HepG2 (cell line): Measurements from ENCODE around the gene MIB2. TPM values are rescaled to one million over a fixed set of nuclear protein-coding genes. Genes with fewer than 3 reads are reported as not detected.

ENCODE experiments used
- ATAC-seq: fragments of 200-7000 bp; cut with Tn5 transposase; 3 replicates; pipeline ENCODE4 v1.9.1; 2020; ENCODE audit warnings: mild to moderate bottlenecking, moderate library complexity
- BruUV-seq: library from RNA; stranded (reverse); fragments of 400-500 nt; replicated peaks from 2 replicates; lab custom pipeline; 2021; lab: Mats Ljungman, UMichigan
- CTCF ChIA-PET: fragments of 300-600 bp; formaldehyde crosslinking; extraction: SDS; loops from one replicate; lab custom pipeline; 2021; ENCODE audit warnings: low total read pairs, inconsistent platforms, low intra/inter-chr PET ratio; lab: Yijun Ruan, JAX
- POLR2A ChIA-PET: fragments of 350-600 bp; sonication (Branson Sonifier 250); formaldehyde crosslinking; loops from one replicate; lab custom pipeline; 2020; ENCODE audit warnings: antibody characterized with exemption, inconsistent platforms; lab: Yijun Ruan, JAX
- DNase-seq: peaks from one replicate; pipeline ENCODE4 v3.0.0-alpha.2; 2015; ENCODE audit warnings: low spot score
- FAIRE-seq: peaks from 3 replicates; lab custom pipeline; 2011; peaks lifted over from hg19 to GRCh38; lab: Jason Lieb, UNC
- H2AFZ ChIP-seq: one replicate; pipeline ENCODE4 v1.6.1; 2011; ENCODE audit warnings: low read length, inconsistent platforms
- H3K27ac ChIP-seq: fragments of 300-600 bp; 3 replicates; pipeline ENCODE4 v1.8.0; 2011; ENCODE audit warnings: mixed run types, mild to moderate bottlenecking, mixed read lengths, low read length, inconsistent platforms; ENCODE audit not compliant: insufficient read depth; ENCODE audit errors: extremely low read length
- H3K27me3 ChIP-seq, 2 experiments: fragments of 200-600 bp in 1 of 2; 2 replicates in 1 of 2; 3 replicates in 1 of 2; pipeline versions ENCODE4 v1.6.0 to v1.8.0; 2011; ENCODE audit warnings: low read length in 2 of 2, mild to moderate bottlenecking in 2 of 2, moderate library complexity in 2 of 2, inconsistent platforms in 1 of 2; ENCODE audit not compliant: insufficient read depth in 2 of 2, control insufficient read depth in 1 of 2
- H3K36me3 ChIP-seq, 2 experiments: fragments of 200-600 bp in 1 of 2; replicated peaks in 1 of 2; 2 replicates in 1 of 2; 3 replicates in 1 of 2; pipeline versions ENCODE4 v1.5.1 to v1.8.0; 2011; ENCODE audit warnings: low read length in 2 of 2, inconsistent platforms in 1 of 2; ENCODE audit not compliant: insufficient read depth in 2 of 2, control insufficient read depth in 1 of 2
- H3K4me1 ChIP-seq: 2 replicates; pipeline ENCODE4 v1.5.1; 2012; ENCODE audit warnings: low read length, inconsistent platforms; ENCODE audit not compliant: insufficient read depth
- H3K4me2 ChIP-seq: 2 replicates; pipeline ENCODE4 v1.6.0; 2011; ENCODE audit warnings: low read depth, low read length, inconsistent platforms
- H3K4me3 ChIP-seq, 3 experiments: fragments of 200-600 bp in 1 of 3; sonication (generic), shearing (Covaris generic) in 1 of 3; replicated peaks in 1 of 3; 2 replicates each; pipeline ENCODE4 v1.5.1; 2011 to 2016; ENCODE audit warnings: low read length in 3 of 3, inconsistent platforms in 2 of 3, low read depth in 2 of 3, mild to moderate bottlenecking in 2 of 3, control low read depth in 1 of 3, mixed read lengths in 1 of 3; ENCODE audit not compliant: insufficient read depth in 1 of 3
- H3K79me2 ChIP-seq: one replicate; pipeline ENCODE4 v1.6.1; 2011; ENCODE audit warnings: low read length, inconsistent platforms; ENCODE audit not compliant: insufficient read depth
- H3K9ac ChIP-seq: 2 replicates; pipeline ENCODE4 v1.6.0; 2011; ENCODE audit warnings: mild to moderate bottlenecking, low read depth, low read length, inconsistent platforms; ENCODE audit not compliant: insufficient read depth
- H3K9me3 ChIP-seq: 2 replicates; pipeline ENCODE4 v1.5.1; 2012; ENCODE audit warnings: mild to moderate bottlenecking, low read length
- H4K20me1 ChIP-seq: 2 replicates; pipeline ENCODE4 v1.6.0; 2011; ENCODE audit warnings: inconsistent platforms, mild to moderate bottlenecking, low read length, moderate library complexity; ENCODE audit not compliant: insufficient read depth
- AGO2 ChIP-seq: fragments of 200-400 bp; formaldehyde crosslinking; optimal IDR thresholded peaks from 2 replicates; pipeline ENCODE3; 2017; ENCODE audit warnings: mild to moderate bottlenecking, low read depth, low read length, moderate library complexity
- CBX1 ChIP-seq: IDR thresholded peaks from one replicate; pipeline ENCODE4 v1.6.1; 2016; ENCODE audit warnings: antibody characterized with exemption, low read depth
- JUND ChIP-seq: sonication (generic); formaldehyde crosslinking; IDR thresholded peaks from 2 replicates; pipeline ENCODE4 v1.8.0; 2022; ENCODE audit warnings: mild to moderate bottlenecking, missing genetic modification reagents
- KAT7 ChIP-seq: IDR thresholded peaks from 2 replicates; pipeline ENCODE4 v1.6.1; 2018; ENCODE audit warnings: borderline replicate concordance, missing compliant biosample characterization
- KDM5B ChIP-seq: sonication (generic); formaldehyde crosslinking; IDR thresholded peaks from 2 replicates; pipeline ENCODE4 v1.4.0; 2020; ENCODE audit warnings: missing genetic modification reagents, mild to moderate bottlenecking, borderline replicate concordance
- KLF11 ChIP-seq: IDR thresholded peaks from 2 replicates; pipeline ENCODE4 v1.6.1; 2016; ENCODE audit warnings: missing compliant biosample characterization
- ONECUT2 ChIP-seq: sonication (generic); formaldehyde crosslinking; IDR thresholded peaks from 2 replicates; pipeline ENCODE4 v1.4.0; 2020; ENCODE audit warnings: missing genetic modification reagents
- PREB ChIP-seq: sonication (generic); formaldehyde crosslinking; IDR thresholded peaks from 2 replicates; pipeline ENCODE4 v1.4.0; 2020; ENCODE audit warnings: missing genetic modification reagents
- RBFOX2 ChIP-seq: fragments of 200-400 bp; formaldehyde crosslinking; IDR thresholded peaks from 2 replicates; pipeline ENCODE4 v1.6.1; 2017; ENCODE audit warnings: low read depth, mild to moderate bottlenecking, low read length
- SIN3A ChIP-seq: IDR thresholded peaks from 2 replicates; pipeline ENCODE4 v1.6.1; 2011; ENCODE audit warnings: low read depth, mild to moderate bottlenecking, control low read depth, low read length, borderline replicate concordance
- SP140L ChIP-seq: sonication (generic); formaldehyde crosslinking; IDR thresholded peaks from 2 replicates; pipeline ENCODE4 v1.4.0; 2020; ENCODE audit warnings: missing genetic modification reagents, borderline replicate concordance
- TARDBP ChIP-seq: sonication (generic); formaldehyde crosslinking; IDR thresholded peaks from 2 replicates; pipeline ENCODE4 v1.8.0; 2022; ENCODE audit warnings: mild to moderate bottlenecking, missing genetic modification reagents
- ZNF180 ChIP-seq: sonication (generic); formaldehyde crosslinking; IDR thresholded peaks from 2 replicates; pipeline ENCODE4 v1.4.0; 2020; ENCODE audit warnings: low read depth, missing genetic modification reagents, borderline replicate concordance
- ZNF501 ChIP-seq: sonication (generic); formaldehyde crosslinking; IDR thresholded peaks from 2 replicates; pipeline ENCODE4 v1.5.1; 2020; ENCODE audit warnings: mild to moderate bottlenecking, moderate library complexity, missing genetic modification reagents
- ZNF800 ChIP-seq: sonication (generic); formaldehyde crosslinking; IDR thresholded peaks from 2 replicates; pipeline ENCODE4 v1.4.0; 2020; ENCODE audit warnings: missing genetic modification reagents
- WGBS: methylation state at CpG from one replicate; pipeline ENCODE4 v1.1.6; 2017; ENCODE audit warnings: low lambda C conversion rate; 5-methylcytosine and 5-hydroxymethylcytosine counted together
- in situ Hi-C: cut with HindIII; loops from 2 replicates; pipeline ENCODE4 v1.10.0; 2017; ENCODE audit warnings: low pct_unique_long_range_greater_than_20kb; ENCODE audit not compliant: extremely low pct_ligation_motif_present
- intact Hi-C: fragments of 100-400 bp; cut with micrococcal nuclease; formaldehyde crosslinking; loops from one replicate; pipeline ENCODE4 v1.10.0; 2022; ENCODE audit not compliant: unreplicated experiment
- polyA plus RNA-seq, 8 experiments: library from polyadenylated mRNA; depleted of rRNA in 3 of 8; stranded (reverse) in 7 of 8; unstranded in 1 of 8; fragments of >200 nt; fragmentation: Illumina TruSeq in 4 of 8; extraction: Trizol in 4 of 8; gene quantifications; 2 replicates each; pipeline versions ENCODE4 v1.2.1 to v1.2.3, GENCODE V29; 2011 to 2016; ENCODE audit warnings: low read depth in 4 of 8, missing spikeins in 1 of 8, mixed read lengths in 1 of 8; ENCODE audit not compliant: insufficient read depth in 1 of 8
- total RNA-seq, 5 experiments: library from RNA; depleted of rRNA; stranded (reverse); fragments of >200 nt; fragmentation: Illumina TruSeq; extraction: Trizol; gene quantifications; 2 replicates each; pipeline ENCODE4 v1.2.3, GENCODE V29; 2016; ENCODE audit warnings: low read depth in 1 of 5
- TF ChIP-seq, protein P1 (sequence below): sonication (generic); formaldehyde crosslinking; IDR thresholded peaks from 2 replicates; pipeline ENCODE4 v1.5.0; 2020; ENCODE audit warnings: mild to moderate bottlenecking, missing genetic modification reagents
- TF ChIP-seq, protein P2 (sequence below): sonication (generic); formaldehyde crosslinking; IDR thresholded peaks from 2 replicates; pipeline ENCODE4 v1.5.0; 2020; ENCODE audit warnings: mild to moderate bottlenecking, missing genetic modification reagents, borderline replicate concordance

Gene MIB2
- total and polyA plus RNA-seq, 2 of the 13 experiments (the other 11 are each of a cell fraction or from before 2014, with no cell fraction given), result 19.9 to 30.4 TPM

GRCh38 chr1:1614954-1615255 lies 395 bp upstream of the MIB2 start:
- peaks cover 1 to 14% of the 10 kb centered on the region in 2 experiments; a peak in 2 of 5 replicates for H3K36me3 ChIP-seq
- FAIRE-seq, result no peak
- ChIA-PET CTCF (no interaction called here), POLR2A (interaction anchor here (0.7 to 3.3 kb wide), 9 partner anchors 11 to 167 kb away, joined by 3 to 29 read pairs (median 4); partner anchors contain the start of gene ATAD3A)
- H3K9me3 ChIP-seq, result no peaks in the 10 kb centered on the region
- H3K79me2 ChIP-seq, result peaks cover 18% of the 10 kb centered on the region
- peak overlapping the region; percentile 100 for H3K9ac ChIP-seq
- DNase-seq, result no peak
- H3K4me3 ChIP-seq, result peak overlapping the region; percentile 90 to 100 (median 98)
- H3K4me1 ChIP-seq, result peaks cover 46% of the 10 kb centered on the region
- peak overlapping the region; percentile 82 for H3K4me2 ChIP-seq
- H2AFZ ChIP-seq, result no peak overlapping the region
- H4K20me1 ChIP-seq, result peaks cover 8% of the 10 kb centered on the region; the same call in 1 of the 2 replicates
- BruUV-seq, result no TSS peak
- WGBS, result 2% methylated on average over 15 of the region's 23 CpGs
- H3K27me3 ChIP-seq, result no peaks in the 10 kb centered on the region; a peak in 2 of 5 replicates
- ATAC-seq, result no peak
- in situ Hi-C loops (loop anchor here (5.0 kb wide), 1 partner anchor 38 kb away; no protein-coding TSS in a partner anchor), intact Hi-C loops (loop anchor here (5.0 kb wide), 1 partner anchor 38 kb away; no protein-coding TSS in a partner anchor)
- H3K27ac ChIP-seq, result peak overlapping the region; percentile 99
- TF ChIP-seq ZNF501 (CRISPR knock-in tag), result peak; percentile 87
- 0 out of 2 replicates have a peak, but pooled peaks have one; percentile 8 for TF ChIP-seq SP140L
- TF ChIP-seq, protein P1, sequence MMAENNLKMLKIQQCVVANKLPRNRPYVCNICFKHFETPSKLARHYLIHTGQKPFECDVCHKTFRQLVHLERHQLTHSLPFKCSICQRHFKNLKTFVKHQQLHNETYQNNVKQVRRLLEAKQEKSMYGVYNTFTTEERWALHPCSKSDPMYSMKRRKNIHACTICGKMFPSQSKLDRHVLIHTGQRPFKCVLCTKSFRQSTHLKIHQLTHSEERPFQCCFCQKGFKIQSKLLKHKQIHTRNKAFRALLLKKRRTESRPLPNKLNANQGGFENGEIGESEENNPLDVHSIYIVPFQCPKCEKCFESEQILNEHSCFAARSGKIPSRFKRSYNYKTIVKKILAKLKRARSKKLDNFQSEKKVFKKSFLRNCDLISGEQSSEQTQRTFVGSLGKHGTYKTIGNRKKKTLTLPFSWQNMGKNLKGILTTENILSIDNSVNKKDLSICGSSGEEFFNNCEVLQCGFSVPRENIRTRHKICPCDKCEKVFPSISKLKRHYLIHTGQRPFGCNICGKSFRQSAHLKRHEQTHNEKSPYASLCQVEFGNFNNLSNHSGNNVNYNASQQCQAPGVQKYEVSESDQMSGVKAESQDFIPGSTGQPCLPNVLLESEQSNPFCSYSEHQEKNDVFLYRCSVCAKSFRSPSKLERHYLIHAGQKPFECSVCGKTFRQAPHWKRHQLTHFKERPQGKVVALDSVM (CRISPR knock-in tag), result no peak
- no peak; the same call in 1 of the 2 replicates for TF ChIP-seq SIN3A
- no peak for TF ChIP-seq JUND
- TF ChIP-seq, protein P2, sequence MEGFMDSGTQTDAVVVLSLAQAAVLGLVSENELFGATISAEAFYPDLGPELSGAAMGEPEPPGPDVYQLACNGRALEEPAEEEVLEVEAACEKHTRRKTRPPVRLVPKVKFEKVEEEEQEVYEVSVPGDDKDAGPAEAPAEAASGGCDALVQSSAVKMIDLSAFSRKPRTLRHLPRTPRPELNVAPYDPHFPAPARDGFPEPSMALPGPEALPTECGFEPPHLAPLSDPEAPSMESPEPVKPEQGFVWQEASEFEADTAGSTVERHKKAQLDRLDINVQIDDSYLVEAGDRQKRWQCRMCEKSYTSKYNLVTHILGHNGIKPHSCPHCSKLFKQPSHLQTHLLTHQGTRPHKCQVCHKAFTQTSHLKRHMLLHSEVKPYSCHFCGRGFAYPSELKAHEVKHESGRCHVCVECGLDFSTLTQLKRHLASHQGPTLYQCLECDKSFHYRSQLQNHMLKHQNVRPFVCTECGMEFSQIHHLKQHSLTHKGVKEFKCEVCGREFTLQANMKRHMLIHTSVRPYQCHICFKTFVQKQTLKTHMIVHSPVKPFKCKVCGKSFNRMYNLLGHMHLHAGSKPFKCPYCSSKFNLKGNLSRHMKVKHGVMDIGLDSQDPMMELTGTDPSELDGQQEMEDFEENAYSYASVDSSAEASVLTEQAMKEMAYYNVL (CRISPR knock-in tag), result no peak
- peak; percentile 1 for TF ChIP-seq AGO2
- 0 out of 2 replicates have a peak, but pooled peaks have one; percentile 7 for TF ChIP-seq KDM5B (CRISPR knock-in tag)
- no peak for TF ChIP-seq ONECUT2 (CRISPR knock-in tag)
- no peak for TF ChIP-seq TARDBP (CRISPR knock-in tag)
- TF ChIP-seq ZNF180 (CRISPR knock-in tag), result no peak
- no peak for TF ChIP-seq CBX1
- 0 out of 2 replicates have a peak, but pooled peaks have one; percentile 8 for TF ChIP-seq ZNF800 (CRISPR knock-in tag)
- TF ChIP-seq RBFOX2, result no peak
- no peak for TF ChIP-seq KLF11 (CRISPR knock-in tag)
- TF ChIP-seq KAT7 (CRISPR knock-in tag), result 0 out of 2 replicates have a peak, but pooled peaks have one; percentile 0
- TF ChIP-seq PREB (CRISPR knock-in tag), result no peak
